MM.1S (cell line): ENCODE results near the gene PARVA.

Experiments
- DNase-seq: peaks from one replicate; pipeline ENCODE4 v3.0.0-alpha.2; 2015
- H2AFZ ChIP-seq: fragments of 300-600 bp; sonication (generic); 2 replicates; pipeline ENCODE4 v1.6.0; 2016; ENCODE audit warnings: antibody characterized with exemption, low read length
- H3F3A ChIP-seq: fragments of 300-600 bp; sonication (generic); 2 replicates; pipeline ENCODE4 v1.6.1; 2016; ENCODE audit warnings: mild to moderate bottlenecking, antibody characterized with exemption, low read length, moderate library complexity, mixed read lengths; ENCODE audit not compliant: insufficient read depth
- H3K27ac ChIP-seq: fragments of 300-600 bp; sonication (generic); 2 replicates; pipeline ENCODE4 v1.5.1; 2016; ENCODE audit warnings: mild to moderate bottlenecking, low read length
- H3K27me3 ChIP-seq: fragments of 300-600 bp; sonication (generic); replicated peaks from 2 replicates; pipeline ENCODE4 v1.6.0; 2016; ENCODE audit warnings: low read length; ENCODE audit not compliant: insufficient read depth
- H3K36me3 ChIP-seq: fragments of 300-600 bp; sonication (generic); replicated peaks from 2 replicates; pipeline ENCODE4 v1.6.1; 2016; ENCODE audit warnings: mild to moderate bottlenecking, low read length, mixed read lengths; ENCODE audit not compliant: insufficient read depth
- H3K4me1 ChIP-seq: fragments of 300-600 bp; sonication (generic); 2 replicates; pipeline ENCODE4 v1.6.1; 2016; ENCODE audit warnings: low read length, mixed read lengths
- H3K4me2 ChIP-seq: fragments of 300-600 bp; sonication (generic); 2 replicates; pipeline ENCODE4 v1.6.0; 2016; ENCODE audit warnings: low read depth, low read length
- H3K4me3 ChIP-seq: fragments of 300-600 bp; sonication (generic); 2 replicates; pipeline ENCODE4 v1.5.1; 2016; ENCODE audit warnings: low read length, mixed read lengths
- H3K79me2 ChIP-seq: fragments of 300-600 bp; sonication (generic); 2 replicates; pipeline ENCODE4 v1.6.1; 2016; ENCODE audit warnings: mixed run types, low read length, mixed read lengths
- H3K9ac ChIP-seq: fragments of 300-600 bp; sonication (generic); 2 replicates; pipeline ENCODE4 v1.6.1; 2016; ENCODE audit warnings: low read length, mixed read lengths
- H3K9me2 ChIP-seq: fragments of 300-600 bp; sonication (generic); replicated peaks from 2 replicates; pipeline ENCODE4 v1.6.1; 2016; ENCODE audit warnings: mild to moderate bottlenecking, low read length, mixed read lengths; ENCODE audit not compliant: insufficient read depth
- H3K9me3 ChIP-seq: fragments of 300-600 bp; sonication (generic); replicated peaks from 2 replicates; pipeline ENCODE4 v1.6.1; 2016; ENCODE audit warnings: mild to moderate bottlenecking, low read length, mixed read lengths; ENCODE audit not compliant: insufficient read depth
- H4K20me1 ChIP-seq: fragments of 300-600 bp; sonication (generic); 2 replicates; pipeline ENCODE4 v1.6.1; 2016; ENCODE audit warnings: mild to moderate bottlenecking, low read length, moderate library complexity, mixed read lengths; ENCODE audit not compliant: insufficient read depth
- CTCF ChIP-seq: fragments of 300-600 bp; sonication (generic); IDR thresholded peaks from 2 replicates; pipeline ENCODE4 v1.5.1; 2016; ENCODE audit warnings: antibody characterized with exemption, low read length, mixed read lengths
- EZH2 ChIP-seq: fragments of 300-600 bp; sonication (generic); optimal IDR thresholded peaks from 2 replicates; pipeline ENCODE3; 2017; ENCODE audit warnings: low read depth, mild to moderate bottlenecking, antibody characterized with exemption, low read length, mixed read lengths
- EZH2phosphoT487 ChIP-seq: fragments of 300-600 bp; sonication (generic); IDR thresholded peaks from 2 replicates; pipeline ENCODE4 v1.6.1; 2018; ENCODE audit warnings: antibody characterized with exemption, low read length

The PARVA gene

GRCh38 chr11:12523180-12523924 is 146.0 kb downstream of the PARVA start:
- Histone ChIP-seq H3K79me2 (no peaks in the 10 kb centered on the region), H3K9me2 (no peaks in the 10 kb centered on the region), H3K4me3 (no peak overlapping the region), H3K27ac (no peak overlapping the region), H3K4me2 (no peak overlapping the region), H3F3A (no peaks in the 10 kb centered on the region), H2AFZ (no peak overlapping the region), H3K9ac (no peak overlapping the region), H3K36me3 (no peaks in the 10 kb centered on the region), H3K4me1 (no peaks in the 10 kb centered on the region; the same call in 1 of the 2 replicates), H3K27me3 (no peaks in the 10 kb centered on the region), H3K9me3 (no peaks in the 10 kb centered on the region), H4K20me1 (no peaks in the 10 kb centered on the region)
- no peak for TF ChIP-seq CTCF
- no peak for TF ChIP-seq EZH2phosphoT487
- no peak for TF ChIP-seq EZH2
- DNase-seq: no peak

GRCh38 chr11:12524865-12525264 is 147.5 kb downstream of the PARVA start:
- Histone ChIP-seq H3K36me3 (no peaks in the 10 kb centered on the region), H3K9me2 (no peaks in the 10 kb centered on the region), H3K79me2 (no peaks in the 10 kb centered on the region), H3K9ac (no peak overlapping the region), H3K27ac (no peak overlapping the region), H3F3A (no peaks in the 10 kb centered on the region), H3K4me3 (no peak overlapping the region), H3K9me3 (no peaks in the 10 kb centered on the region), H3K4me2 (no peak overlapping the region), H3K27me3 (no peaks in the 10 kb centered on the region), H2AFZ (no peak overlapping the region), H3K4me1 (no peaks in the 10 kb centered on the region; the same call in 1 of the 2 replicates), H4K20me1 (no peaks in the 10 kb centered on the region)
- no peak for DNase-seq
- TF ChIP-seq CTCF (no peak), EZH2phosphoT487 (no peak), EZH2 (no peak)

- Histone ChIP-seq H3K4me1 (no peaks in the 10 kb centered on the region), H3K4me2 (no peak overlapping the region), H3K27me3 (no peaks in the 10 kb centered on the region), H3K9ac (no peak overlapping the region), H3K9me3 (no peaks in the 10 kb centered on the region), H3K9me2 (no peaks in the 10 kb centered on the region), H2AFZ (no peak overlapping the region), H3F3A (no peaks in the 10 kb centered on the region), H4K20me1 (no peaks in the 10 kb centered on the region), H3K4me3 (no peak overlapping the region), H3K27ac (no peak overlapping the region), H3K36me3 (no peaks in the 10 kb centered on the region), H3K79me2 (no peaks in the 10 kb centered on the region)
- DNase-seq: no peak
- no peak for TF ChIP-seq EZH2phosphoT487
- no peak for TF ChIP-seq EZH2
- TF ChIP-seq CTCF: no peak
These were observed 148.2 kb downstream of the PARVA start for GRCh38 chr11:12525466-12526055.
